H1 (cell line): ENCODE results near the gene CTRL. TPM values are rescaled to one million over a fixed set of nuclear protein-coding genes. Genes with fewer than 3 reads are reported as not detected.

Experiments used
- CTCF ChIA-PET: fragments of 300-600 bp; sonication (Branson Sonifier 250); formaldehyde crosslinking; loops from one replicate; lab custom pipeline; 2021; ENCODE audit not compliant: partially characterized antibody; lab: Charles Lee
- POLR2A ChIA-PET: fragments of 300-600 bp; sonication (Branson Sonifier 250); formaldehyde crosslinking; loops from one replicate; lab custom pipeline; 2021; ENCODE audit warnings: inconsistent platforms; ENCODE audit not compliant: partially characterized antibody; lab: Charles Lee
- DNase-seq, 2 experiments: peaks; one replicate each; pipeline versions ENCODE4 v3.0.0 to v3.0.0-alpha.2; 2010 to 2022; ENCODE audit warnings: low spot score in 2 of 2, low read depth in 1 of 2, mixed read lengths in 1 of 2
- FAIRE-seq: peaks from 2 replicates; lab custom pipeline; 2011; peaks lifted over from hg19 to GRCh38; lab: Jason Lieb, UNC
- H2AFZ ChIP-seq: 2 replicates; pipeline ENCODE4 v1.8.1; 2012; ENCODE audit warnings: low read length, inconsistent platforms
- H2AK5ac ChIP-seq: 2 replicates; pipeline ENCODE4 v1.6.1; 2013; ENCODE audit warnings: low read depth, low read length
- H2BK120ac ChIP-seq: replicated peaks from 2 replicates; pipeline ENCODE3; 2013; ENCODE audit warnings: low read depth, low read length, inconsistent platforms
- H2BK12ac ChIP-seq: 2 replicates; pipeline ENCODE4 v1.6.1; 2013; ENCODE audit warnings: low read depth, low read length
- H2BK15ac ChIP-seq: 2 replicates; pipeline ENCODE4 v1.6.1; 2013; ENCODE audit warnings: low read length
- H2BK20ac ChIP-seq: 2 replicates; pipeline ENCODE4 v1.6.1; 2013; ENCODE audit warnings: low read length
- H2BK5ac ChIP-seq: 2 replicates; pipeline ENCODE4 v1.6.1; 2013; ENCODE audit warnings: low read depth, low read length
- H3K14ac ChIP-seq: 2 replicates; pipeline ENCODE4 v1.6.1; 2013; ENCODE audit warnings: inconsistent platforms; ENCODE audit not compliant: insufficient read length
- H3K18ac ChIP-seq: 2 replicates; pipeline ENCODE4 v1.6.1; 2013; ENCODE audit warnings: low read length; ENCODE audit errors: extremely low read depth
- H3K23ac ChIP-seq: 2 replicates; pipeline ENCODE4 v1.6.1; 2013; ENCODE audit warnings: inconsistent platforms; ENCODE audit not compliant: insufficient read length
- H3K23me2 ChIP-seq: 2 replicates; pipeline ENCODE4 v1.6.1; 2013; ENCODE audit warnings: low read depth, low read length
- H3K27ac ChIP-seq: 2 replicates; pipeline ENCODE4 v1.6.1; 2011; ENCODE audit warnings: low read depth, low read length, inconsistent platforms
- H3K27me3 ChIP-seq, 4 experiments: replicated peaks in 1 of 4; 1 replicate in 1 of 4; 2 replicates in 3 of 4; pipeline versions ENCODE4 v1.6.1 to v1.8.1; 2011 to 2013; ENCODE audit warnings: low read length in 3 of 4, mild to moderate bottlenecking in 3 of 4, inconsistent platforms in 2 of 4, mixed read lengths in 2 of 4, moderate library complexity in 1 of 4; ENCODE audit not compliant: control insufficient read depth in 3 of 4, insufficient read depth in 3 of 4; ENCODE audit errors: extremely low read depth in 1 of 4
- H3K36me3 ChIP-seq, 4 experiments: 2 replicates each; pipeline versions ENCODE4 v1.6.1 to v1.8.1; 2011 to 2013; ENCODE audit warnings: mild to moderate bottlenecking in 4 of 4, low read length in 3 of 4, moderate library complexity in 2 of 4, control low read depth in 1 of 4, inconsistent platforms in 1 of 4; ENCODE audit not compliant: insufficient read depth in 4 of 4, control insufficient read depth in 2 of 4
- H3K4ac ChIP-seq: replicated peaks from 2 replicates; pipeline ENCODE3; 2013; ENCODE audit warnings: low read length, low read depth, mixed read lengths, inconsistent platforms; ENCODE audit not compliant: insufficient read length
- H3K4me1 ChIP-seq, 4 experiments: replicated peaks in 1 of 4; 1 replicate in 1 of 4; 2 replicates in 3 of 4; pipeline versions ENCODE4 v1.6.1 to v1.8.1; 2011 to 2013; ENCODE audit warnings: low read length in 3 of 4, inconsistent platforms in 2 of 4, mixed read lengths in 1 of 4; ENCODE audit not compliant: insufficient read depth in 4 of 4, control insufficient read depth in 3 of 4
- H3K4me2 ChIP-seq, 2 experiments: 2 replicates each; pipeline versions ENCODE4 v1.6.1 to v1.8.1; 2011 to 2013; ENCODE audit warnings: low read depth in 2 of 2, low read length in 2 of 2, control low read depth in 1 of 2, inconsistent platforms in 1 of 2, mild to moderate bottlenecking in 1 of 2; ENCODE audit not compliant: insufficient read depth in 1 of 2
- H3K4me3 ChIP-seq, 4 experiments: fragments of 200-600, 300-600 bp in 1 of 4; sonication (generic), shearing (Covaris generic), sonication (Bioruptor Twin) in 1 of 4; 2 replicates each; pipeline versions ENCODE4 v1.5.1 to v1.8.1; 2011 to 2016; ENCODE audit warnings: low read length in 4 of 4, low read depth in 3 of 4, control low read depth in 2 of 4, inconsistent platforms in 2 of 4, mild to moderate bottlenecking in 2 of 4, mixed read lengths in 1 of 4, moderate library complexity in 1 of 4; ENCODE audit not compliant: insufficient read depth in 2 of 4; ENCODE audit errors: extremely low read depth in 1 of 4
- H3K56ac ChIP-seq: replicated peaks from 2 replicates; pipeline ENCODE3; 2013; ENCODE audit warnings: low read depth, mild to moderate bottlenecking, mixed read lengths, low read length, inconsistent platforms; ENCODE audit not compliant: insufficient read length
- H3K79me1 ChIP-seq: 2 replicates; pipeline ENCODE4 v1.6.1; 2013; ENCODE audit warnings: low read depth, low read length, control low read depth
- H3K79me2 ChIP-seq, 2 experiments: 2 replicates each; pipeline versions ENCODE4 v1.6.1 to v1.8.1; 2012 to 2013; ENCODE audit warnings: low read length in 2 of 2, mild to moderate bottlenecking in 2 of 2, inconsistent platforms in 1 of 2; ENCODE audit not compliant: insufficient read depth in 2 of 2, control insufficient read depth in 1 of 2
- H3K9ac ChIP-seq, 4 experiments: replicated peaks in 1 of 4; 1 replicate in 1 of 4; 2 replicates in 3 of 4; pipeline versions ENCODE4 v1.6.1 to v1.8.1; 2011 to 2013; ENCODE audit warnings: low read depth in 3 of 4, low read length in 3 of 4, control low read depth in 2 of 4, mild to moderate bottlenecking in 2 of 4, moderate library complexity in 2 of 4, inconsistent platforms in 1 of 4; ENCODE audit errors: extremely low read depth in 1 of 4
- H3K9me3 ChIP-seq, 2 experiments: 2 replicates each; pipeline versions ENCODE4 v1.6.1 to v1.8.1; 2012 to 2013; ENCODE audit warnings: mild to moderate bottlenecking in 2 of 2, moderate library complexity in 2 of 2, control low read depth in 1 of 2, inconsistent platforms in 1 of 2, low read depth in 1 of 2, low read length in 1 of 2, mixed read lengths in 1 of 2; ENCODE audit not compliant: insufficient read depth in 2 of 2
- H4K20me1 ChIP-seq, 2 experiments: replicated peaks in 1 of 2; 2 replicates each; pipeline versions ENCODE3 to v1.8.1; 2011 to 2013; ENCODE audit warnings: inconsistent platforms in 2 of 2, low read length in 2 of 2, mild to moderate bottlenecking in 1 of 2; ENCODE audit not compliant: insufficient read depth in 2 of 2, control insufficient read depth in 1 of 2
- H4K5ac ChIP-seq: 2 replicates; pipeline ENCODE4 v1.6.1; 2013; ENCODE audit warnings: low read length, low read depth, mixed read lengths, inconsistent platforms; ENCODE audit not compliant: insufficient read length
- H4K8ac ChIP-seq: 2 replicates; pipeline ENCODE4 v1.8.0; 2013; ENCODE audit warnings: mild to moderate bottlenecking, moderate library complexity, low read length, inconsistent platforms; ENCODE audit not compliant: insufficient read depth; ENCODE audit errors: extremely low read depth
- H4K91ac ChIP-seq: replicated peaks from 2 replicates; pipeline ENCODE3; 2013; ENCODE audit warnings: low read length, mixed read lengths, inconsistent platforms; ENCODE audit not compliant: insufficient read length
- BACH1 ChIP-seq: IDR thresholded peaks from 2 replicates; pipeline ENCODE4 v1.6.1; 2012; ENCODE audit warnings: low read length, improper control_type of control experiment
- BRCA1 ChIP-seq: IDR thresholded peaks from 2 replicates; pipeline ENCODE4 v1.6.1; 2012; ENCODE audit warnings: low read depth, low read length, improper control_type of control experiment
- CBX8 ChIP-seq: fragments of 300-800, 300-1000 bp; sonication (generic); IDR thresholded peaks from 2 replicates; pipeline ENCODE4 v1.7.1; 2016; ENCODE audit warnings: low read depth, low read length, borderline replicate concordance
- EP300 ChIP-seq, 2 experiments: IDR thresholded peaks; 1 replicate in 1 of 2; 2 replicates in 1 of 2; pipeline ENCODE4 v1.6.1; 2011 to 2012; ENCODE audit warnings: low read depth in 2 of 2, low read length in 2 of 2, mild to moderate bottlenecking in 2 of 2, borderline replicate concordance in 1 of 2, inconsistent platforms in 1 of 2, moderate library complexity in 1 of 2
- KDM1A ChIP-seq: fragments of 200-600, 300-600 bp; sonication (generic); IDR thresholded peaks from 2 replicates; pipeline ENCODE4 v1.7.1; 2016; ENCODE audit warnings: mild to moderate bottlenecking, low read length, borderline replicate concordance
- MAFK ChIP-seq: IDR thresholded peaks from 2 replicates; pipeline ENCODE4 v1.6.1; 2012; ENCODE audit warnings: low read depth, mild to moderate bottlenecking, improper control_type of control experiment, low read length
- NANOG ChIP-seq: IDR thresholded peaks from 2 replicates; pipeline ENCODE4 v1.6.1; 2011; ENCODE audit warnings: low read length, low read depth, mild to moderate bottlenecking, inconsistent platforms; ENCODE audit not compliant: insufficient read depth, poor library complexity, severe bottlenecking
- NRF1 ChIP-seq: IDR thresholded peaks from 2 replicates; pipeline ENCODE4 v1.6.1; 2011; ENCODE audit warnings: mild to moderate bottlenecking, low read depth, low read length, improper control_type of control experiment
- PHF8 ChIP-seq: fragments of 200-600 bp; sonication (generic); conservative IDR thresholded peaks from 2 replicates; pipeline ENCODE4 v1.7.1; 2012; ENCODE audit warnings: low read depth, mild to moderate bottlenecking, inconsistent platforms, low read length, moderate library complexity
- POLR2A ChIP-seq, 2 experiments: IDR thresholded peaks; 1 replicate in 1 of 2; 2 replicates in 1 of 2; pipeline ENCODE4 v1.6.1; 2011; ENCODE audit warnings: low read depth in 2 of 2, low read length in 2 of 2, mild to moderate bottlenecking in 2 of 2; ENCODE audit errors: control extremely low read depth in 1 of 2
- RBBP5 ChIP-seq: IDR thresholded peaks from 2 replicates; pipeline ENCODE4 v1.7.1; 2012; ENCODE audit warnings: low read depth, mild to moderate bottlenecking, inconsistent platforms, low read length, moderate library complexity, borderline replicate concordance
- SIRT6 ChIP-seq: IDR thresholded peaks from one replicate; pipeline ENCODE4 v1.7.1; 2012; ENCODE audit warnings: low read length, inconsistent platforms
- SIX5 ChIP-seq: IDR thresholded peaks from 2 replicates; pipeline ENCODE4 v1.6.1; 2011; ENCODE audit warnings: mild to moderate bottlenecking, low read depth, low read length
- SP2 ChIP-seq: IDR thresholded peaks from 2 replicates; pipeline ENCODE4 v1.6.1; 2012; ENCODE audit warnings: mild to moderate bottlenecking, low read length, inconsistent platforms
- ZNF274 ChIP-seq: IDR thresholded peaks from 2 replicates; pipeline ENCODE4 v1.7.0; 2012; ENCODE audit warnings: low read length, borderline replicate concordance; ENCODE audit errors: extremely low read depth
- WGBS, 2 experiments: shearing (Covaris generic) in 1 of 2; methylation state at CpG; one replicate each; pipeline versions ENCODE4 v1.1.6 to v1.1.7; 2013 to 2015; ENCODE audit warnings: low lambda C conversion rate in 2 of 2, mixed read lengths in 2 of 2, inconsistent platforms in 1 of 2, low coverage in 1 of 2, missing lambda C conversion rate in 1 of 2; ENCODE audit not compliant: insufficient replicate concordance in 2 of 2, insufficient coverage in 1 of 2, insufficient read length in 1 of 2; ENCODE audit errors: extremely low coverage in 1 of 2, missing lambda C conversion rate in 1 of 2; 5-methylcytosine and 5-hydroxymethylcytosine counted together
- polyA plus RNA-seq, 7 experiments: library from polyadenylated mRNA; depleted of rRNA in 3 of 7; stranded (reverse) in 5 of 7; unstranded in 2 of 7; fragments of >200 nt in 5 of 7; fragments of 200-250 nt in 2 of 7; gene quantifications; 1 replicate in 5 of 7; 2 replicates in 1 of 7; 4 replicates in 1 of 7; pipeline versions ENCODE4 v1.2.1 to v1.2.3, GENCODE V29; 2011 to 2013; ENCODE audit warnings: missing spikeins in 2 of 7, mixed read lengths in 2 of 7
- total RNA-seq: library from RNA; stranded (reverse); fragmentation: NEBNext Ultra II Directional; extraction: Animal tissue kit (Norgen Biotek cat#: 25700); gene quantifications from 2 replicates; pipeline ENCODE4 v1.2.1, GENCODE V29; 2021

CTRL gene
- total and polyA plus RNA-seq, 2 of the 8 experiments (the other 6 are each of a cell fraction or from before 2014, with no cell fraction given): 1.7 to 4.2 TPM

GRCh38 chr16:67886387-67886786, 45.3 kb downstream of the CTRL start:
- no peak overlapping the region for H2BK12ac ChIP-seq
- H2BK15ac ChIP-seq: no peak overlapping the region
- TF ChIP-seq ZNF274 (no peak), KDM1A (no peak), SIX5 (no peak), RBBP5 (no peak), POLR2A (IDR thresholded peaks at IDR 0.05; ENCODE audit: control extremely low read depth in 1 of 2, low read depth in 2 of 2, low read length in 2 of 2) (no peak), BACH1 (no peak), EP300 (IDR thresholded peaks at IDR 0.05; ENCODE audit: borderline replicate concordance in 1 of 2, low read depth in 2 of 2, low read length in 2 of 2) (no peak), SP2 (no peak), NRF1 (no peak), CBX8 (no peak), NANOG (no peak), SIRT6 (no peak), PHF8 (no peak), BRCA1 (no peak), MAFK (no peak)
- peaks cover 10 to 18% (median 12%) of the 10 kb centered on the region in 4 experiments for H3K36me3 ChIP-seq
- FAIRE-seq (no peak), DNase-seq (no peak)
- H4K5ac ChIP-seq: no peak overlapping the region
- 90% methylated on average over 4 of the region's 5 CpGs; no CpG with 5 or more reads in 1 of the 2 experiments for WGBS, 2 experiments
- no peak overlapping the region for H4K91ac ChIP-seq
- H2BK120ac ChIP-seq: no peak overlapping the region
- H3K79me2 ChIP-seq: no peaks in the 10 kb centered on the region
- H2AK5ac ChIP-seq: no peak overlapping the region
- H3K4me3 ChIP-seq: no peak overlapping the region
- CTCF ChIA-PET: interaction anchor here (0.5 to 21.8 kb wide), 9 partner anchors 24 to 219 kb away, joined by 3 to 623 read pairs (median 4); partner anchors contain the start of genes CTRL, LCAT and PSMB10
- H3K79me1 ChIP-seq: no peaks in the 10 kb centered on the region
- no peaks in the 10 kb centered on the region for H3K27me3 ChIP-seq
- no peak overlapping the region for H2BK20ac ChIP-seq
- H3K9ac ChIP-seq: no peak overlapping the region
- 0 out of 2 replicates have a peak, but pooled peaks cover 2% of the 10 kb centered on the region for H3K23me2 ChIP-seq
- H3K4me2 ChIP-seq: peak overlapping the region in 1 of 2 experiments; percentile 18; a peak in 1 of 4 replicates
- no peak overlapping the region for H3K4ac ChIP-seq
- no peak overlapping the region for H2AFZ ChIP-seq
- H3K4me1 ChIP-seq: peaks cover 5 to 15% (median 11%) of the 10 kb centered on the region in 4 experiments
- H3K27ac ChIP-seq: no peak overlapping the region
- H3K56ac ChIP-seq: no peak overlapping the region
- no peak overlapping the region for H4K8ac ChIP-seq
- POLR2A ChIA-PET: interaction anchor here (0.7 to 6.3 kb wide), 12 partner anchors 10 to 137 kb away, joined by 3 to 45 read pairs (median 6); partner anchors contain the start of genes CTRL, DDX28, DUS2 and EDC4
- H2BK5ac ChIP-seq: no peak overlapping the region
- no peaks in the 10 kb centered on the region for H3K9me3 ChIP-seq
- H4K20me1 ChIP-seq: peaks cover 8 to 14% of the 10 kb centered on the region in 2 experiments
- no peak overlapping the region for H3K18ac ChIP-seq
- no peak overlapping the region for H3K23ac ChIP-seq
- H3K14ac ChIP-seq: no peak overlapping the region
